Endometrial microvascular endothelial cells (primary cell): ENCODE measurements around the gene CFAP73. TPM values are rescaled to one million over a fixed set of nuclear protein-coding genes. Genes with fewer than 3 reads are reported as not detected.
"Not testable (repeated sequence)": the region's sequence is repeated elsewhere in the genome, so short reads cannot be mapped to it uniquely, and the experiment has no call there.

Source experiments
- in situ Hi-C: cut with HindIII; loops from 2 replicates; pipeline ENCODE4 v1.10.0; 2017; ENCODE audit warnings: low sequenced_read_pairs, low pct_unique_long_range_greater_than_20kb; ENCODE audit errors: inconsistent ontology term
- total RNA-seq: library from RNA; depleted of rRNA; stranded (reverse); fragments of >200 nt; gene quantifications from one replicate; pipeline ENCODE4 v1.2.3, GENCODE V29; 2015; ENCODE audit errors: inconsistent ontology term

Gene CFAP73
- total RNA-seq, 1 donor from 2014 or later = not detected

GRCh38 chr12:113117684-113118083, 31.8 kb upstream of the CFAP73 start:
- in situ Hi-C loops = not testable (repeated sequence)

DNA sequence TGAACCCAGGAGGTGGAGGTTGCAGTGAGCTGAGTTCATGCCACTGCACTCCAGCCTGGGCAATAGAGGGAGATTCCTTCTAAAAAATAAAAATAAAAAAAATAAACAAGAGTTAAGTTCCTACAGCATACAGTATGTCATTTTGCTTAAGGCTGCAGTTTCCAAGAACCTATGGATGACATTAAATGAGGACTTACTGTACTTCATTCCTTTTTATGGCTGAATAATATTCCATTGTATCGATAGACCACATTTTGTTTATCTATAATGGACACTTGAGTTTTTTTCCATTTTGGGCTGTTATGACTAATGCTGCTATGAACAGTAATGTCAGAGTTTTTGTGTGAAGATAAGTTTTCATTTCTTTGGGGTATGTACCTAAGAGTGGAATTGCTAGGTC, 31.4 kb upstream of the CFAP73 start:
- in situ Hi-C loops = no loop called here

GRCh38 chr12:113119980-113120669, 29.4 kb upstream of the CFAP73 start:
- in situ Hi-C loops = no loop called here

DNA sequence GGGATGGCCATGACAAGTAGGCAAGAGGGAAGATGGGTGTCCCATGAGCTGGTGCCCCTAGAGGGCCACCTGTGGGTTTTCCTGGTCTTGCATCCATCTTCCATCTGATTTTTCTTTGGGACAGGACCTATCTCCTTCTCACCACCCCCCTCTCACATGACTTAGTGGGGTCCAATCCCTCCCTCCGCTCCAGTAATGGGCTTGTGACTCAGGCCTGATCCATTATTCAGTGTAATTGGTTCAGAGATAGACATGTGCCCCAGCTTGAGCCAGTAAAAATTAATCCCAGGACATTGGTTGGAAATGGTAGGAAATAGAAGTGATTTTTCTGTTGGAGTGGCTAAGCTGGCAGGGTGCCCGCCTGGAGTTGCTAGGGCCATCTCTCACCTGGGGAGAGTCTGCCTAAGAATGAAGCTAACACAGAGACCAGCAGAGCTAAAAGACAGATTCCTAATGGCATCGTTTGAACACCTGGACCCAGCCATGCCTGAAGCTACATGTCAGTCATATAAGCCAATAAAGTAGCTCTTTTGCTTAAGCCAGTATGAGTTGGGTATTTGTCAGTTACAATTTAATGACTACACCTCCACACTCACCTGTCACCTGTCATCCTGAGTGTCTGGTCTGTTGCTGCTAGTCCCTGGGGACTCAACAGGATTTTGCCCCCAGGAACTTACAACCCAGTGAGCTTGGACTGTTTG, 28.7 kb upstream of the CFAP73 start:
- in situ Hi-C loops = no loop called here

DNA sequence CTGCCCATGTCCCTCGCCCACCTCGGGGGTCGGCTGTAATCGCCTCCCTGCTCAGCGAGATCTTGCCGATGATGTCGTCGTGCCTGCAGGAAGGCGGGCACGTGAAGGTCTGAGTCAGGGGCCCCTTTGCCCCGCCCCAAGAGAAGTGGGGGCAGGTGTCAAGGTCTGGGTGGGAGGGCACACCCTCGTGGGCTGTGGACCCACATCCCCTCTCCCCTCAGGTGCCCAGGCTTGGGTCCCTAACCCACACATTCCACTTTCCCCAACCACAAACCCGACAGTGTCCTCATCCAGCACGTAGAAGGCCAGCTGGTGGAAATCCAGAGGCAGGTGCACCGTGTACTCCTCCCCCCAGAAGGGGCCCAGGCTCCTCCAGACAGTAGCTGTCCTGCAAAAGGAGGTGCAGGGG, 21.7 kb upstream of the CFAP73 start:
- in situ Hi-C loops = no loop called here

GRCh38 chr12:113128802-113129663, 20.5 kb upstream of the CFAP73 start:
- in situ Hi-C loops = no loop called here

GRCh38 chr12:113129664-113130456, 19.7 kb upstream of the CFAP73 start:
- in situ Hi-C loops = no loop called here

GRCh38 chr12:113130457-113131135, 18.9 kb upstream of the CFAP73 start:
- in situ Hi-C loops = no loop called here

DNA sequence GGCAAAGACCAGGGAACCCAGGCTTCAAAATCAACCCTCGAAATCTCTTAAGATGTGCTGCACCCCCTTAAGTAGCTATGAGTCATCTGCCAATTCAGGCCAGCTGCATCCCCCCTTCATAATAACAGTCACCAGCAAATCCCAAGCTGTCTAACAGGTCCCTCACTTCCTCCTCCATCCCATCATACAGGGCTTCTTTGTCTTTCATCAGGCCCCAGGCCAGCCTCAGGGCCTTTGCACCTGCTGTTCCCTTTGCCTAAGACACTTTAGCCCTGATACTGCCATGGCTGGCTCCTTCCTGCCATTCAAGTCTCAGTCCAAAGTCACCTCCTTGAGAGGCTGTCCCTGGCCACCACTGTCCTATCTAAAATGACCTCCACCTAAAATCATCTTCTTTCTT, 18.0 kb upstream of the CFAP73 start:
- in situ Hi-C loops = no loop called here

- in situ Hi-C loops = no loop called here
Measured at GRCh38 chr12:113133036-113133435, 16.5 kb upstream of the CFAP73 start.

- in situ Hi-C loops = no loop called here
Measured at GRCh38 chr12:113133666-113134065, 15.9 kb upstream of the CFAP73 start.

- in situ Hi-C loops = no loop called here
Measured at GRCh38 chr12:113134071-113134470, 15.5 kb upstream of the CFAP73 start.

- in situ Hi-C loops = no loop called here
Measured at GRCh38 chr12:113134521-113134951, 15.0 kb upstream of the CFAP73 start.

DNA sequence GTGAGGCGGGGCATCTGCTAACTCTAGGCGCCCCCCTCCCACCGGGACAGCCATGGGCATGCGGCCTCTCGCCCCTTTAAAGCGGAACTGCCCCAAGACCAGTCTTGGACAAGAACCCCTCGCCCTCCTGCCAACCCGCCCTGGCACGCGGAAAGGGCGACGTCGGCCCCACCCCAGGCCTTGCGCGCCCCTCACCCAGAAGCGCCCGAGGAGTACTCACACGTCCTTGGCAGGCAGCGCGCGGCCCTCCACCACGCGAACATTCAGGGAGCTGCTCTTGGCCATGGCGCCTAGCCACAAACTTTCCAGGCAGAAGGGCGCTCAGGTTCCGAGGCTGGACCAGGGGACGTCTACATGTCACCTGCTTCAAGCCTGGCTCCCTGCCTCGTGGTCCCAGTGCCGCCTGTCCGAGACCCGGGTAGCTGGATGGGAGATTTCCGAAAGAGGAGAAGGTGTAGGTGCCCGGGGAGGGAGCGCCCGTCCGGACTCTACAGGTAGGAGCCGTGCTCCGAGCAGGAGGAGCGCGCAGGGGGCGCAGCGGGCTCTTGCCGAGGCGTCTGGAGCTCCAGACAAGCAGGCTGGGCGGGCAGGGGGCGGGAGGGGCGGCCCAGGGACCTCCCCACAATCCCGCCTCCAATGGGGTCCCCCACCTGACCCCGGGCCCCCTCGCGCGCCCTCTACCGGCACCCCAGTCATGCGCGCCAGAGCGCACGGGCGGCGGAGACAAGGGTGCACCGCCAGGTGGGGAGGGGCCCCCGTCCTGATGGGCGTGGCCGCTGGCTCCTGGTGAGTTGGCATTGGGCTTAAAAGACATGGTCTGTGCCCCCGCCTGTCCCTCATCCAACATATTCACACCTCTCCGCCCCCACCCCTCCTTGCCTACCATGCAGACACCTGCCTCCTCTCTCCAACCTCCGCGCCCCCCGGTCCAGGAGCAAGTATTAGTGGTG, 14.1 kb upstream of the CFAP73 start, which contains the start of gene RASAL1:
RASAL1 (minus strand) TSS at position 584 of the 950 bp plus-strand sequence; CDS start at position 285, 299 bp downstream.
- in situ Hi-C loops = no loop called here

GRCh38 chr12:113136128-113136989, 13.2 kb upstream of the CFAP73 start:
- in situ Hi-C loops = no loop called here

- in situ Hi-C loops = no loop called here
Measured at GRCh38 chr12:113136990-113137511, 12.5 kb upstream of the CFAP73 start.
